GM12878 (cell line): ENCODE data around the gene SYCN. TPM values are rescaled to one million over a fixed set of nuclear protein-coding genes. Genes with fewer than 3 reads are reported as not detected.

Experiments used
- ATAC-seq: fragments of 200-7000 bp; cut with Tn5 transposase; 3 replicates; pipeline ENCODE4 v1.9.1; 2020; ENCODE audit warnings: mild to moderate bottlenecking, moderate library complexity
- BruUV-seq: library from RNA; stranded (reverse); fragments of 400-500 nt; replicated peaks from 2 replicates; lab custom pipeline; 2021; lab: Mats Ljungman, UMichigan
- CTCF ChIA-PET: fragments of 300-600 bp; sonication (Branson Sonifier 250); formaldehyde crosslinking; extraction: SDS; loops from one replicate; lab custom pipeline; 2021; ENCODE audit warnings: inconsistent platforms; lab: Yijun Ruan, JAX
- POLR2A ChIA-PET: fragments of 350-600 bp; formaldehyde crosslinking; extraction: SDS; loops from one replicate; lab custom pipeline; 2021; ENCODE audit warnings: inconsistent platforms; lab: Charles Lee
- RAD21 ChIA-PET: fragments of 300-600 bp; sonication (Branson Sonifier 250); formaldehyde crosslinking; loops from one replicate; lab custom pipeline; 2023; ENCODE audit warnings: antibody characterized with exemption; ENCODE audit not compliant: unreplicated experiment; lab: Charles Lee
- SMC1A ChIA-PET: fragments of 300-600 bp; sonication (Branson Sonifier 250); formaldehyde crosslinking; loops from one replicate; lab custom pipeline; 2023; ENCODE audit not compliant: unreplicated experiment, uncharacterized antibody; lab: Charles Lee
- DNase-seq: peaks from one replicate; pipeline ENCODE4 v3.0.0-alpha.2; 2011; ENCODE audit warnings: low read depth, low spot score
- FAIRE-seq: peaks from 3 replicates; lab custom pipeline; 2011; peaks lifted over from hg19 to GRCh38; lab: Jason Lieb, UNC
- H2AFZ ChIP-seq: 2 replicates; pipeline ENCODE4 v1.6.0; 2011; ENCODE audit warnings: low read depth, low read length, control low read depth; ENCODE audit not compliant: control insufficient read depth
- H3K27ac ChIP-seq: 2 replicates; pipeline ENCODE4 v1.5.1; 2011; ENCODE audit warnings: control low read depth; ENCODE audit not compliant: control insufficient read depth, insufficient read depth
- H3K27me3 ChIP-seq, 2 experiments: replicated peaks in 1 of 2; 2 replicates each; pipeline versions ENCODE4 v1.6.0 to v1.6.1; 2011; ENCODE audit warnings: low read length in 1 of 2; ENCODE audit not compliant: control insufficient read depth in 2 of 2, insufficient read depth in 2 of 2
- H3K36me3 ChIP-seq, 2 experiments: 2 replicates each; pipeline ENCODE4 v1.5.1; 2011; ENCODE audit warnings: low read length in 1 of 2; ENCODE audit not compliant: control insufficient read depth in 2 of 2, insufficient read depth in 2 of 2
- H3K4me1 ChIP-seq: 2 replicates; pipeline ENCODE4 v1.6.1; 2011; ENCODE audit warnings: mild to moderate bottlenecking, low read length, moderate library complexity, mixed read lengths; ENCODE audit not compliant: control insufficient read depth, insufficient read depth
- H3K4me2 ChIP-seq: 2 replicates; pipeline ENCODE4 v1.6.0; 2011; ENCODE audit warnings: control low read depth; ENCODE audit not compliant: control insufficient read depth, insufficient read depth
- H3K4me3 ChIP-seq: fragments of 200-600 bp; sonication (generic); 2 replicates; pipeline ENCODE4 v1.5.1; 2016
- H3K79me2 ChIP-seq: 2 replicates; pipeline ENCODE4 v1.6.0; 2011; ENCODE audit warnings: low read length; ENCODE audit not compliant: control insufficient read depth, insufficient read depth
- H3K9ac ChIP-seq: 2 replicates; pipeline ENCODE4 v1.8.0; 2011; ENCODE audit warnings: low read length, control low read depth, mixed read lengths; ENCODE audit not compliant: control insufficient read depth, insufficient read depth
- H3K9me3 ChIP-seq: replicated peaks from 3 replicates; pipeline ENCODE4 v1.5.1; 2011; ENCODE audit warnings: mild to moderate bottlenecking, low read length; ENCODE audit not compliant: control insufficient read depth, insufficient read depth
- H4K20me1 ChIP-seq: 2 replicates; pipeline ENCODE4 v1.6.0; 2011; ENCODE audit not compliant: control insufficient read depth, insufficient read depth
- BHLHE40 ChIP-seq, 2 experiments: fragments of 450-650 bp in 1 of 2; IDR thresholded peaks; 2 replicates each; pipeline ENCODE4 v1.6.1; 2011 to 2017; ENCODE audit warnings: low read depth in 2 of 2, borderline replicate concordance in 1 of 2, improper control_type of control experiment in 1 of 2, low read length in 1 of 2, mild to moderate bottlenecking in 1 of 2
- BMI1 ChIP-seq: fragments of 450-650 bp; IDR thresholded peaks from 2 replicates; pipeline ENCODE4 v1.6.1; 2016; ENCODE audit warnings: mild to moderate bottlenecking, moderate library complexity, borderline replicate concordance
- CBX5 ChIP-seq: sonication (generic); IDR thresholded peaks from 2 replicates; pipeline ENCODE4 v1.6.1; 2016; ENCODE audit warnings: low read depth, moderate library complexity, mild to moderate bottlenecking, inconsistent platforms
- CEBPB ChIP-seq, 2 experiments: fragments of 150-350 bp in 1 of 2; IDR thresholded peaks; 2 replicates each; pipeline ENCODE4 v1.6.1; 2012 to 2014; ENCODE audit warnings: low read depth in 2 of 2, low read length in 2 of 2, borderline replicate concordance in 1 of 2, inconsistent platforms in 1 of 2
- CHD2 ChIP-seq: IDR thresholded peaks from 2 replicates; pipeline ENCODE4 v1.6.1; 2011; ENCODE audit warnings: low read depth, low read length, improper control_type of control experiment, borderline replicate concordance
- JUNB ChIP-seq: IDR thresholded peaks from 2 replicates; pipeline ENCODE4 v1.6.1; 2016; ENCODE audit warnings: antibody characterized with exemption, mild to moderate bottlenecking
- SREBF1 ChIP-seq: IDR thresholded peaks from 2 replicates; pipeline ENCODE4 v1.6.1; 2012; ENCODE audit warnings: mild to moderate bottlenecking, low read length
- SUZ12 ChIP-seq: fragments of 200-600 bp; sonication (generic); IDR thresholded peaks from one replicate; pipeline ENCODE4 v1.6.1; 2018; ENCODE audit warnings: antibody characterized with exemption, mild to moderate bottlenecking; ENCODE audit not compliant: unreplicated experiment
- YBX1 ChIP-seq: fragments of 450-650 bp; IDR thresholded peaks from 2 replicates; pipeline ENCODE4 v1.6.1; 2016; ENCODE audit warnings: antibody characterized with exemption
- ZNF384 ChIP-seq: IDR thresholded peaks from 2 replicates; pipeline ENCODE4 v1.6.1; 2012; ENCODE audit warnings: low read depth, mild to moderate bottlenecking, low read length, improper control_type of control experiment, borderline replicate concordance
- WGBS: methylation state at CpG from one replicate; pipeline ENCODE4 v1.1.6; 2016; ENCODE audit warnings: low lambda C conversion rate; ENCODE audit not compliant: insufficient replicate concordance, insufficient coverage; ENCODE audit errors: missing lambda C conversion rate; 5-methylcytosine and 5-hydroxymethylcytosine counted together
- in situ Hi-C: fragments of 300-500 bp; cut with MboI; formaldehyde crosslinking; loops from 9 replicates; pipeline ENCODE4 v1.14.3; 2018; ENCODE audit warnings: mixed read lengths
- intact Hi-C: fragments of 100-400 bp; cut with micrococcal nuclease; formaldehyde crosslinking; loops from one replicate; pipeline ENCODE4 v1.14.2; 2022; ENCODE audit not compliant: unreplicated experiment
- polyA plus RNA-seq, 11 experiments: library from polyadenylated mRNA; depleted of rRNA in 4 of 11; unstranded in 6 of 11; stranded (reverse) in 5 of 11; fragments of >200 nt; fragmentation: Nextera tagmentation in 4 of 11; fragmentation: Illumina TruSeq in 1 of 11; extraction: Ambion mirVana in 4 of 11; extraction: Trizol in 1 of 11; gene quantifications; 1 replicate in 1 of 11; 2 replicates in 10 of 11; pipeline versions ENCODE4 v1.2.1 to v1.2.3, GENCODE V29; 2011 to 2016; ENCODE audit warnings: inconsistent platforms in 2 of 11, missing spikeins in 2 of 11, low read depth in 1 of 11
- total RNA-seq, 4 experiments: library from RNA; depleted of rRNA in 3 of 4; stranded (reverse); fragments of >200 nt in 3 of 4; fragmentation: Illumina TruSeq in 1 of 4; extraction: Trizol in 1 of 4; gene quantifications; 2 replicates each; pipeline versions ENCODE4 v1.2.1 to v1.2.3, GENCODE V29; 2013 to 2021

Gene SYCN
- total and polyA plus RNA-seq, 10 of the 15 experiments (the other 5 are each of a cell fraction or from before 2014, with no cell fraction given): 0.54 TPM; not detected in 9

DNA sequence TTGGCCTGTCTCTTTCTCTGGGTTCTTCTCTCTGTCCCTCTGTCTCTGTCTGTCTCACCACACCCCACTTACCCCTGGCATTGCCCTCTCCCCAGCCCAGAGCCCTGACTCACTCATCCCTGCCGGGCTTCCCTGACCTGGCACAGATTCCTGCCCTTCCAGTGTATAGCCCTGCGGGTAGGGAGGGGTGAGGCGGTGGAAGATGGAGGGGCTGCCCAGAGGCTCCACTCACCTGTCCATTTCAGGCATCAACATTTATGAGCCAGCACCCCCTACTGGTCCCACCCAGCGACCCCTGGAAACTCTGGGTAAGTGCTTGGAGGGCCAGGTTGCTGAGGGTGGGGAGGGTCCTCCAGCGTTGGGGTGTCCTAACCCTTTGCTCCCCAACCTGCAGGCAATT lies 6.3 kb downstream of the SYCN start (continued):
- TF ChIP-seq ZNF384 (no peak), JUNB (no peak)

DNA sequence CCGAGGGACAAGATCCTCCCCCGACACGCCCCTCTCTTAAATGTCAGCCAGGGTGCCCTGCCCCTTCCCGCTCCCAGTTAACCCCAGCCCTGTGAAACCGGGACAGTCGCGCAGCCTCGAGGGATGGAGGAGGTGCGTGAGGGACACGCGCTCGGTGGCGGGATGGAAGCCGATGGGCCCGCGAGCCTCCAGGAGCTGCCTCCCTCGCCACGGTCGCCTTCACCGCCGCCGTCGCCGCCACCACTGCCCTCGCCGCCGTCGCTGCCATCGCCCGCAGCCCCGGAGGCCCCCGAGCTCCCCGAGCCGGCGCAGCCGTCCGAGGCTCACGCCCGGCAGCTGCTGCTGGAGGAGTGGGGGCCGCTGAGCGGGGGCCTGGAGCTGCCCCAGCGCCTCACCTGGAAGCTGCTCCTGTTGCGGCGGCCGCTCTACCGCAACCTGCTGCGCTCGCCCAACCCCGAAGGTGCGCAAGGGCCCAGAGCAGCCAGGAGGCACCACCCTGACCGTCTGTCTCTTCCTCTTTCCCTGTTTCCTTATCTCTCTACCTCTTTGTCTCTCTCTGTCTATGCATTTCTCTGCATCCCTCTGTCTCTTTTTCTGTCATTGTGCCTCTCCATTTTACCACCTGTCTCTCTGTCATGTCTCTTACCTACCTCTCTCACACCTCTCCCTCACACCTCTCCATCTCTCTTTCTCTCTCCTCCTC lies 7.1 kb downstream of the SYCN start, which contains the start of gene NCCRP1:
NCCRP1 (plus strand) TSS at position 105 of the 703 bp plus-strand sequence; CDS start at position 124, 19 bp downstream.
- no TSS peak for BruUV-seq
- ChIA-PET POLR2A (no interaction called here), RAD21 (interaction anchor here (0.9 kb wide), 1 partner anchor 75 kb away, joined by 4 read pairs; no protein-coding TSS in a partner anchor), SMC1A (no interaction called here), CTCF (no interaction called here)
- Histone ChIP-seq H3K27me3 (peaks cover 3 to 5% of the 10 kb centered on the region in 2 experiments; a peak in 2 of 4 replicates), H2AFZ (no peak within 1 kb of the TSS), H3K36me3 (no peaks in the 10 kb centered on the region), H3K4me3 (no peak within 1 kb of the TSS), H3K9me3 (no peaks in the 10 kb centered on the region), H4K20me1 (no peaks in the 10 kb centered on the region), H3K4me2 (peak within 1 kb of the TSS; percentile 12), H3K9ac (no peak within 1 kb of the TSS), H3K27ac (no peak within 1 kb of the TSS), H3K79me2 (no peaks in the 10 kb centered on the region), H3K4me1 (no peaks in the 10 kb centered on the region)
- FAIRE-seq: no peak
- DNase-seq: no peak
- intact Hi-C loops (no loop called here), in situ Hi-C loops (no loop called here)
- TF ChIP-seq SREBF1: no peak
- peak; percentile 40 for TF ChIP-seq SUZ12
- WGBS: 9% methylated on average over 48 of the region's 51 CpGs
- ATAC-seq: no peak

DNA sequence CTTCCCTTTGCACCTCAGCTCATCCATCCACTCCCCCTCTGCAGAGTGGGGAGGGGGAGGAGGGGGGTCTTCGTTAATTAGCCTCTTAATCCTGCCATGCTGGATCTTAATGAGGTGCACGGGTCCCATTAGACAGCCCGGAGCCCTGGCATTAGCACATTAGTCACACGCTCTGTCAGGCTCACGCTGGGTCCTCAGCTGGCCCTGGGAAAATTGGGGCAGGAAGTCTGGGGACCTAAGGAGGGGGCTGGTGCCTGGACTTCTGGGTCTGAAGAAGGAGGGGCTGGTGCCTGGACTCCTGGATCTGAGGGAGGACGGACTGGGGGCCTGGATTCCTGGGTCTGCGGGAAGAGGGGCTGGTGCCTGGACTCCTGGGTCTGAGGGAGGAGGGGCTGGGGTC lies 7.7 kb downstream of the SYCN start:
- RAD21 ChIA-PET: no interaction called here
- WGBS: 20% methylated on average over 6 of the region's 7 CpGs
- H3K27ac ChIP-seq: no peak overlapping the region
- no peak for TF ChIP-seq YBX1
- TF ChIP-seq CHD2: no peak
- no peak for TF ChIP-seq BMI1
- no peak for TF ChIP-seq BHLHE40 (IDR thresholded peaks at IDR 0.05; ENCODE audit: borderline replicate concordance in 1 of 2, low read depth in 2 of 2, low read length in 1 of 2)
- no peak for TF ChIP-seq CEBPB (IDR thresholded peaks at IDR 0.05; ENCODE audit: borderline replicate concordance in 1 of 2, low read depth in 2 of 2, low read length in 2 of 2)
- TF ChIP-seq CBX5: no peak
- TF ChIP-seq, all 136 proteins: peak for 0
- H3K4me3 ChIP-seq: no peak overlapping the region
- H3K9me3 ChIP-seq: no peaks in the 10 kb centered on the region
- in situ Hi-C loops (no loop called here), intact Hi-C loops (no loop called here)
- POLR2A ChIA-PET: interaction anchor here (0.5 kb wide), 1 partner anchor 78 kb away, joined by 4 read pairs; no protein-coding TSS in a partner anchor
- no peaks in the 10 kb centered on the region for H3K4me1 ChIP-seq
- no peaks in the 10 kb centered on the region for H4K20me1 ChIP-seq
- H2AFZ ChIP-seq: no peak overlapping the region
- SMC1A ChIA-PET: no interaction called here
- no peaks in the 10 kb centered on the region for H3K36me3 ChIP-seq
- no TSS peak for BruUV-seq
- H3K4me2 ChIP-seq: no peak overlapping the region
- H3K9ac ChIP-seq: no peak overlapping the region
- CTCF ChIA-PET: no interaction called here
- H3K27me3 ChIP-seq: peaks cover 3 to 5% of the 10 kb centered on the region in 2 experiments; a peak in 2 of 4 replicates
- FAIRE-seq: no peak
- DNase-seq: no peak
- H3K79me2 ChIP-seq: no peaks in the 10 kb centered on the region
- ATAC-seq: no peak
